ENCODE data around the gene SCN4A.
"Not testable (repeated sequence)": the region's sequence is repeated elsewhere in the genome, so short reads cannot be mapped to it uniquely, and the experiment has no call there.

Gene SCN4A

GRCh38 chr17:63984651-63985386 is 12.1 kb upstream of the SCN4A start:
- TF ChIP-seq CTCF (IDR thresholded peaks at IDR 0.05; ENCODE audit: borderline replicate concordance, extremely low read depth, low read length, poor library complexity, severe bottlenecking) (no peak), EZH2 (IDR thresholded peaks at IDR 0.05; ENCODE audit: borderline replicate concordance, low read depth, low read length, severe bottlenecking) (no peak)
- no peak overlapping the region for H3K9ac ChIP-seq (ENCODE audit: low read depth, low read length)
- no peak overlapping the region for H3K27ac ChIP-seq (ENCODE audit: low read length)
- ATAC-seq (ENCODE audit: insufficient read depth, low read depth): peak; percentile 76
- no peak overlapping the region for H3K4me2 ChIP-seq (ENCODE audit: insufficient read depth, low read length)
- H3K4me3 ChIP-seq (ENCODE audit: low read depth in 1 of 2, low read length in 2 of 2): no peak overlapping the region
- H3K27me3 ChIP-seq (ENCODE audit: insufficient read depth, low read length, poor library complexity): no peaks in the 10 kb centered on the region
- no peaks in the 10 kb centered on the region for H3K4me1 ChIP-seq (ENCODE audit: insufficient read depth, low read length)
- H2AFZ ChIP-seq (ENCODE audit: low read depth, low read length): no peak overlapping the region
- no peaks in the 10 kb centered on the region for H3K79me2 ChIP-seq (ENCODE audit: insufficient read depth, low read length)
- peaks cover 5% of the 10 kb centered on the region for H3K9me3 ChIP-seq (ENCODE audit: insufficient read depth, low read length, severe bottlenecking)
- no peaks in the 10 kb centered on the region for H4K20me1 ChIP-seq (ENCODE audit: insufficient read depth, low read length)
- DNase-seq: peak; percentile 28
- no peaks in the 10 kb centered on the region for H3K36me3 ChIP-seq (ENCODE audit: insufficient read depth, low read length)

GRCh38 chr17:63984236-63984635 is 11.5 kb upstream of the SCN4A start:
- no peak overlapping the region for H3K4me2 ChIP-seq (ENCODE audit: insufficient read depth, low read length)
- TF ChIP-seq EZH2 (IDR thresholded peaks at IDR 0.05; ENCODE audit: borderline replicate concordance, low read depth, low read length, severe bottlenecking) (no peak), CTCF (IDR thresholded peaks at IDR 0.05; ENCODE audit: borderline replicate concordance, extremely low read depth, low read length, poor library complexity, severe bottlenecking) (no peak)
- H3K27me3 ChIP-seq (ENCODE audit: insufficient read depth, low read length, poor library complexity): no peaks in the 10 kb centered on the region
- no peak overlapping the region for H3K27ac ChIP-seq (ENCODE audit: low read length)
- no peak overlapping the region for H2AFZ ChIP-seq (ENCODE audit: low read depth, low read length)
- H4K20me1 ChIP-seq (ENCODE audit: insufficient read depth, low read length): no peaks in the 10 kb centered on the region
- H3K79me2 ChIP-seq (ENCODE audit: insufficient read depth, low read length): no peaks in the 10 kb centered on the region
- no peak for DNase-seq
- H3K4me1 ChIP-seq (ENCODE audit: insufficient read depth, low read length): no peaks in the 10 kb centered on the region
- ATAC-seq (ENCODE audit: insufficient read depth, low read depth): no peak
- no peak overlapping the region for H3K9ac ChIP-seq (ENCODE audit: low read depth, low read length)
- H3K4me3 ChIP-seq (ENCODE audit: low read depth in 1 of 2, low read length in 2 of 2): no peak overlapping the region
- peaks cover 5% of the 10 kb centered on the region for H3K9me3 ChIP-seq (ENCODE audit: insufficient read depth, low read length, severe bottlenecking)
- no peaks in the 10 kb centered on the region for H3K36me3 ChIP-seq (ENCODE audit: insufficient read depth, low read length)

GRCh38 chr17:63983320-63983719 is 10.6 kb upstream of the SCN4A start:
- DNase-seq: no peak
- TF ChIP-seq EZH2 (IDR thresholded peaks at IDR 0.05; ENCODE audit: borderline replicate concordance, low read depth, low read length, severe bottlenecking): no peak
- TF ChIP-seq CTCF (IDR thresholded peaks at IDR 0.05; ENCODE audit: borderline replicate concordance, extremely low read depth, low read length, poor library complexity, severe bottlenecking): no peak

GRCh38 chr17:63982641-63983040 is 9.9 kb upstream of the SCN4A start:
- not testable (repeated sequence) for H3K36me3 ChIP-seq (ENCODE audit: insufficient read depth, low read length); H3K9ac ChIP-seq (ENCODE audit: low read depth, low read length); H3K9me3 ChIP-seq (ENCODE audit: insufficient read depth, low read length, severe bottlenecking); H2AFZ ChIP-seq (ENCODE audit: low read depth, low read length); H3K4me2 ChIP-seq (ENCODE audit: insufficient read depth, low read length); H3K27ac ChIP-seq (ENCODE audit: low read length); H4K20me1 ChIP-seq (ENCODE audit: insufficient read depth, low read length); ATAC-seq (ENCODE audit: insufficient read depth, low read depth); DNase-seq; H3K4me3 ChIP-seq (ENCODE audit: low read depth in 1 of 2, low read length in 2 of 2); H3K79me2 ChIP-seq (ENCODE audit: insufficient read depth, low read length); H3K27me3 ChIP-seq (ENCODE audit: insufficient read depth, low read length, poor library complexity); H3K4me1 ChIP-seq (ENCODE audit: insufficient read depth, low read length)

More at GRCh38 chr17:63983320-63983719, 10.6 kb upstream of the SCN4A start:
- Histone ChIP-seq H3K79me2 (ENCODE audit: insufficient read depth, low read length) (no peaks in the 10 kb centered on the region), H3K4me3 (ENCODE audit: low read depth in 1 of 2, low read length in 2 of 2) (no peak overlapping the region), H3K27ac (ENCODE audit: low read length) (no peak overlapping the region), H3K9ac (ENCODE audit: low read depth, low read length) (no peak overlapping the region), H3K9me3 (ENCODE audit: insufficient read depth, low read length, severe bottlenecking) (peaks cover 5% of the 10 kb centered on the region), H3K4me1 (ENCODE audit: insufficient read depth, low read length) (no peaks in the 10 kb centered on the region), H3K27me3 (ENCODE audit: insufficient read depth, low read length, poor library complexity) (no peaks in the 10 kb centered on the region), H3K4me2 (ENCODE audit: insufficient read depth, low read length) (no peak overlapping the region), H3K36me3 (ENCODE audit: insufficient read depth, low read length) (no peaks in the 10 kb centered on the region), H2AFZ (ENCODE audit: low read depth, low read length) (no peak overlapping the region), H4K20me1 (ENCODE audit: insufficient read depth, low read length) (no peaks in the 10 kb centered on the region)
- no peak for ATAC-seq (ENCODE audit: insufficient read depth, low read depth)

Data from DND-41 (cell line).